ENCODE measurements around the gene OXSM. TPM values are rescaled to one million over a fixed set of nuclear protein-coding genes. Genes with fewer than 3 reads are reported as not detected.

The OXSM gene
- total RNA-seq, 1 experiment from 2014 or later, result 17.7 TPM

- TF ChIP-seq POLR2A (IDR thresholded peaks at IDR 0.05; ENCODE audit: borderline replicate concordance, extremely low read depth, insufficient read depth, insufficient read length) (no peak), EZH2 (IDR thresholded peaks at IDR 0.05) (no peak), MAX (IDR thresholded peaks at IDR 0.05) (no peak)
These were observed 8.6 kb upstream of the OXSM start (continued) for GRCh38 chr3:25781145-25781757.

- ATAC-seq (no peak), DNase-seq (ENCODE audit: low read depth, low spot score) (no peak)
- no peaks in the 10 kb centered on the region for H3K9me3 ChIP-seq (ENCODE audit: control insufficient read depth in 1 of 2, insufficient read depth in 1 of 2, low read depth in 1 of 2, low read length in 2 of 2)
- ChIA-PET POLR2A (no interaction called here), RAD21 (ENCODE audit: low non-redundant PET in 1 of 2, low total read pairs in 2 of 2, uncharacterized antibody in 2 of 2, unreplicated experiment in 2 of 2) (no interaction called here), CTCF (no interaction called here)
- TF ChIP-seq RAD21 (IDR thresholded peaks at IDR 0.05; ENCODE audit: low read depth), result no peak
- TF ChIP-seq ZNF274 (IDR thresholded peaks at IDR 0.05; ENCODE audit: low read depth, low read length), result no peak
- no peak for TF ChIP-seq EGR1 (IDR thresholded peaks at IDR 0.05; ENCODE audit: low read depth)
- no peaks in the 10 kb centered on the region for H3K27me3 ChIP-seq (ENCODE audit: insufficient read depth, low read length)
- H3K36me3 ChIP-seq (ENCODE audit: control insufficient read depth in 1 of 2, insufficient read depth in 2 of 2, low read length in 2 of 2), result peaks cover 5 to 12% of the 10 kb centered on the region in 2 experiments; a peak in 3 of 4 replicates
- H2AFZ ChIP-seq (ENCODE audit: low read depth, low read length, poor library complexity, severe bottlenecking), result no peak overlapping the region
- peak overlapping the region; percentile 77 for H3K4me2 ChIP-seq (ENCODE audit: low read length)
- peaks cover 3 to 19% of the 10 kb centered on the region in 2 experiments; a peak in 2 of 4 replicates for H3K4me1 ChIP-seq (ENCODE audit: control insufficient read depth in 1 of 2, insufficient read depth in 2 of 2, low read length in 2 of 2)
- no peaks in the 10 kb centered on the region for H4K20me1 ChIP-seq (ENCODE audit: insufficient read depth)
- H3K9me2 ChIP-seq (ENCODE audit: insufficient read depth), result no peaks in the 10 kb centered on the region
- TSS peak; percentile 56 for BruUV-seq (replicated peaks)
- intact Hi-C loops (cut with micrococcal nuclease), result no loop called here
- peak overlapping the region; percentile 78 for H3K9ac ChIP-seq (ENCODE audit: low read length)
- peaks cover 40% of the 10 kb centered on the region for H3K79me2 ChIP-seq (ENCODE audit: insufficient read depth, low read length)
- no peak overlapping the region for H3K27ac ChIP-seq (ENCODE audit: low read depth, low read length)
- peak overlapping the region; percentile 82 to 84 for H3K4me3 ChIP-seq (replicated peaks in 1 of 2; ENCODE audit: low read depth in 1 of 2, low read length in 2 of 2)
These were observed 7.9 kb upstream of the OXSM start for GRCh38 chr3:25781758-25782594.

GRCh38 chr3:25782636-25782937 lies 7.3 kb upstream of the OXSM start:
- ATAC-seq, result no peak
- POLR2A ChIA-PET, result no interaction called here
- Histone ChIP-seq H3K9me2 (ENCODE audit: insufficient read depth) (no peaks in the 10 kb centered on the region), H3K9me3 (ENCODE audit: control insufficient read depth in 1 of 2, insufficient read depth in 1 of 2, low read depth in 1 of 2, low read length in 2 of 2) (no peaks in the 10 kb centered on the region), H3K4me1 (ENCODE audit: control insufficient read depth in 1 of 2, insufficient read depth in 2 of 2, low read length in 2 of 2) (peaks cover 3 to 19% of the 10 kb centered on the region in 2 experiments; a peak in 2 of 4 replicates), H3K36me3 (ENCODE audit: control insufficient read depth in 1 of 2, insufficient read depth in 2 of 2, low read length in 2 of 2) (peaks cover 2 to 8% of the 10 kb centered on the region in 2 experiments; a peak in 3 of 4 replicates), H4K20me1 (ENCODE audit: insufficient read depth) (no peaks in the 10 kb centered on the region), H3K27me3 (ENCODE audit: insufficient read depth, low read length) (no peaks in the 10 kb centered on the region), H3K9ac (ENCODE audit: low read length) (peak overlapping the region; percentile 78), H3K4me2 (ENCODE audit: low read length) (peak overlapping the region; percentile 77), H3K79me2 (ENCODE audit: insufficient read depth, low read length) (peaks cover 40% of the 10 kb centered on the region), H3K4me3 (replicated peaks in 1 of 2; ENCODE audit: low read depth in 1 of 2, low read length in 2 of 2) (peak overlapping the region; percentile 82 to 84), H2AFZ (ENCODE audit: low read depth, low read length, poor library complexity, severe bottlenecking) (no peak overlapping the region), H3K27ac (ENCODE audit: low read depth, low read length) (peak overlapping the region; percentile 57)
- RAD21 ChIA-PET (ENCODE audit: low non-redundant PET in 1 of 2, low total read pairs in 2 of 2, uncharacterized antibody in 2 of 2, unreplicated experiment in 2 of 2), result no interaction called here
- CTCF ChIA-PET, result interaction anchor here (1.5 kb wide), 1 partner anchor 134 kb away, joined by 4 read pairs; no protein-coding TSS in a partner anchor
- TF ChIP-seq FOSL1 (IDR thresholded peaks at IDR 0.05; ENCODE audit: low read depth) (no peak), RAD21 (IDR thresholded peaks at IDR 0.05; ENCODE audit: low read depth) (no peak), CTCF (IDR thresholded peaks at IDR 0.05 in 2 of 3, conservative IDR thresholded peaks at IDR 0.05 in 1 of 3; ENCODE audit: borderline replicate concordance in 1 of 3, insufficient read depth in 1 of 3, low read depth in 2 of 3, low read length in 2 of 3) (no peak), ATF3 (IDR thresholded peaks at IDR 0.05) (no peak), MAX (IDR thresholded peaks at IDR 0.05) (no peak), SIN3A (IDR thresholded peaks at IDR 0.05; ENCODE audit: low read depth) (no peak), SP1 (IDR thresholded peaks at IDR 0.05; ENCODE audit: low read depth) (no peak), ZNF274 (IDR thresholded peaks at IDR 0.05; ENCODE audit: low read depth, low read length) (no peak), TCF7L2 (IDR thresholded peaks at IDR 0.05; ENCODE audit: borderline replicate concordance, extremely low read depth, insufficient read depth, insufficient read length) (no peak), POLR2A (IDR thresholded peaks at IDR 0.05; ENCODE audit: borderline replicate concordance, extremely low read depth, insufficient read depth, insufficient read length) (no peak), EGR1 (IDR thresholded peaks at IDR 0.05; ENCODE audit: low read depth) (no peak), CBX3 (IDR thresholded peaks at IDR 0.05; ENCODE audit: low read depth) (no peak)
- intact Hi-C loops (cut with micrococcal nuclease), result no loop called here
- no TSS peak for BruUV-seq (replicated peaks)
- no peak for DNase-seq (ENCODE audit: low read depth, low spot score)
